GM12873 (cell line): ENCODE data around the gene SLC25A10.

Experiments used
- TF ChIP-seq, protein P1 (sequence below): IDR thresholded peaks from 2 replicates; pipeline ENCODE4 v1.5.1; 2012; ENCODE audit warnings: low read depth, mild to moderate bottlenecking, moderate library complexity, low read length, control low read depth; ENCODE audit not compliant: insufficient read depth; ENCODE audit errors: missing control alignments

Gene SLC25A10

DNA sequence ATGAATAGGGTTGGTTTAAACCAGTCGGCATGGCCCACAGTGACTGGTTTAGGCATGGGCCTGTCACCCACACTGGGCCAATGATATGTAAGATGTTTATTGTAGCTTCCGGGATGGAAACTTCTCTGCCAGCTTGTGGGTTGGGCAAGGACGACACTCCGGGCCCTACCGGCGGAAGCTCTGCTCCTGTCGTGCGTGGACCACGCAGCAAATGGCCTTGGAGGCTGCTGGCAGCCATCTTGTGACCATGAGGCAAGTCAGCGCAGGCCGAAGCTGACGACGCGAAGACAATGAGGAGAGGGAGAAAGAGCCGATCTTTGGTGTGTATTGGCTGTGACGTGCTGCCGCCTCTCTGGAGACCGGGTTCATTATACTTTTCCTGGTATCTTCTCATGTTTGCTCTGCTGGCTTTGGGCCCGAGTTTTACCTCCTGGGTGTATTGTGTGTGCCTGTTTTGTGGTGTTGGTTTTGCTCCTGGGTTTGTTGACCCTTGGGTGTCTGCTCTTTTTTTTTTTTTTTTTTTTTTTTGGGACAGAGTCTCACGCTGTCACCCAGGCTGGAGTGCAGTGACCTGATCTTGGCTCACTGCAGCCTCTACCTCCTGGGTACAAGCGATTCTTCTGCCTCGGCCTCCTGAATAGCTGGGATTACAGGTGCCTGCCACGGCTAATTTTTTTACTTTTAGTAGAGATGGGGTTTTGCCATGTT, 15.4 kb downstream of the SLC25A10 start:
- TF ChIP-seq, protein P1, sequence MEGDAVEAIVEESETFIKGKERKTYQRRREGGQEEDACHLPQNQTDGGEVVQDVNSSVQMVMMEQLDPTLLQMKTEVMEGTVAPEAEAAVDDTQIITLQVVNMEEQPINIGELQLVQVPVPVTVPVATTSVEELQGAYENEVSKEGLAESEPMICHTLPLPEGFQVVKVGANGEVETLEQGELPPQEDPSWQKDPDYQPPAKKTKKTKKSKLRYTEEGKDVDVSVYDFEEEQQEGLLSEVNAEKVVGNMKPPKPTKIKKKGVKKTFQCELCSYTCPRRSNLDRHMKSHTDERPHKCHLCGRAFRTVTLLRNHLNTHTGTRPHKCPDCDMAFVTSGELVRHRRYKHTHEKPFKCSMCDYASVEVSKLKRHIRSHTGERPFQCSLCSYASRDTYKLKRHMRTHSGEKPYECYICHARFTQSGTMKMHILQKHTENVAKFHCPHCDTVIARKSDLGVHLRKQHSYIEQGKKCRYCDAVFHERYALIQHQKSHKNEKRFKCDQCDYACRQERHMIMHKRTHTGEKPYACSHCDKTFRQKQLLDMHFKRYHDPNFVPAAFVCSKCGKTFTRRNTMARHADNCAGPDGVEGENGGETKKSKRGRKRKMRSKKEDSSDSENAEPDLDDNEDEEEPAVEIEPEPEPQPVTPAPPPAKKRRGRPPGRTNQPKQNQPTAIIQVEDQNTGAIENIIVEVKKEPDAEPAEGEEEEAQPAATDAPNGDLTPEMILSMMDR: no peak

DNA sequence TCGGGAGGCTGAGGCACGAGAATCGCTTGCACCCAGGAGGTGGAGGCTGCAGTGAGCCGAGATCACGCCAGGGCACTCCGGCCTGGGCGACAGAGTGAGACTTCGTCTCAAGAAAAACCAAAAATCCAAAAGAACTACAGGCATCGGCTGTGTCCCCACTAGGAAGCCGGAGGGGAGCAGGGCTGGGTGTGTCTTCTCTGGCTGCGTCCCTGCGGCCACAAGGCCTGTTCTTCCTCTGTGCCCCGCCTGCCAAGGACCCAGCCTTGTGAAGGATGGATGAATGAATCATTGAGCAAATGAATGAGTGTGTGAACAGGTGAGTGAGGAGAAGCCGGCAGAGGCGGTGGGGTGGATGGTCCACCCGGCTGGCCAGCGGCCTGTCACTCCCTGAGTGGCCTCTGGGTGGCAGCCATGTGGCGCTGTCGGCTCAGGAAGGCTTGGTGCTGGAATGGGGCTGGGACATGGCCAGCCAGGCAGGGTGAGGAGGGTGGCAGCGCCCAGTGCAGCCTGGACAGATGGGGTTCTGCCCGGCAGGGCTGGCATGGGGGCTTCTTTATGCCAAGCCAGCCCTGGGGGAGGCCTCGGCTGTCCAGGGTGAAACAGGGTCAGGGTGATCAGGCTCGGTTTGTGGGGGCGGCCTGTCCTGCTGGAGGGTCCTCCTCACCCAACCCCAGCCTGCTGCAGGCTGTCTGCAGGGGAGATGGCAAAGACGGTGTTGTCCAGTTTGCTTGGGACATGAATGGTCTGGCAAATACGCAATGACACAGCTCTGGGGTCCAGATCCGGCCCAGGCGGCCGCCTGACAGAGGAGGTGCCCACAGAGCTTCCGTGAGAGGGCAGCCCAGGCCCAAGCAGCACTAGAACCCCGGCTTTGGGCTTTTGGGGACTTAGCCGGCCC, 21.7 kb downstream of the SLC25A10 start:
- TF ChIP-seq, protein P1: peak; percentile 95

DNA sequence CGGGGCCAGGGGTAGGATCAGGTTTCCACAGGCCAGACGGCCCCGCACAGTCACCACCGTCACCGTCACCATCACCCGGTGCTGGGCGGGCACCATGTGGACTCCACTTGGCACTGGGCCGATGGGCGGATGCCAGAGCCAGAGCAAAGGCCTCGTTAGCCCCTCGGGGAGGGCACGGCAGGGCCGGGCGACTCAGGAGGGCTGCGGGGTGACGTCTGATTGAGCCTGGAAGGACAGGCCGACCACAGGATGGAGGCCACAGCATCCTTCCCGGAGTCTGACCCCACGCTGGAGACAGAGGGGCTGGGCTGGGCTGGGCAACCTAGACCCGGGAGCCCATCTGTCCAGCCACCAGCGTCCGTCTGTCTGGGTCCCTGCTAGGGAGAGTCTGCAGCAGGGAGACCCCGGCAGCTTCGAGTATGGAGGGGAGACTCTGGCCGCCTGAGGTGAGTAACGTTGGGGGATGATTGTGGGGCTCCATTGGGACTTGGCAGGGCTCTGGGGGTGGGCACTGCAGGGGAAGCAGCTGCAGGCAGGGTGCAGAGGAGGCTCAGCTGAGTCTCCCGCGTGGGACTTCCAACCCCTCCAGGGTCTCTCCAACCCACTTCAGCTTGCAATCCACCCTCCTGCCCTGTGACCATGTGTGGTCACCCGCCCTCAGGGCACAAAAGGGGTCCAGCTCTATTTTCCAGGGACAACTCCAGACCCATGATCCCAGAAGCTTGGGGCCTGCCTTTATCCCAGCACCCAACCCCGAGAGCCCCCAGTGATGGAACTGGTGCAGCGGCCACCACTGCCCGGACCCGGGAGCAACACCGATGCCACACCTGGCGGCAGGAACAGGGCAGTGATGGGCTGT, 22.6 kb downstream of the SLC25A10 start:
- TF ChIP-seq, protein P1: no peak

DNA sequence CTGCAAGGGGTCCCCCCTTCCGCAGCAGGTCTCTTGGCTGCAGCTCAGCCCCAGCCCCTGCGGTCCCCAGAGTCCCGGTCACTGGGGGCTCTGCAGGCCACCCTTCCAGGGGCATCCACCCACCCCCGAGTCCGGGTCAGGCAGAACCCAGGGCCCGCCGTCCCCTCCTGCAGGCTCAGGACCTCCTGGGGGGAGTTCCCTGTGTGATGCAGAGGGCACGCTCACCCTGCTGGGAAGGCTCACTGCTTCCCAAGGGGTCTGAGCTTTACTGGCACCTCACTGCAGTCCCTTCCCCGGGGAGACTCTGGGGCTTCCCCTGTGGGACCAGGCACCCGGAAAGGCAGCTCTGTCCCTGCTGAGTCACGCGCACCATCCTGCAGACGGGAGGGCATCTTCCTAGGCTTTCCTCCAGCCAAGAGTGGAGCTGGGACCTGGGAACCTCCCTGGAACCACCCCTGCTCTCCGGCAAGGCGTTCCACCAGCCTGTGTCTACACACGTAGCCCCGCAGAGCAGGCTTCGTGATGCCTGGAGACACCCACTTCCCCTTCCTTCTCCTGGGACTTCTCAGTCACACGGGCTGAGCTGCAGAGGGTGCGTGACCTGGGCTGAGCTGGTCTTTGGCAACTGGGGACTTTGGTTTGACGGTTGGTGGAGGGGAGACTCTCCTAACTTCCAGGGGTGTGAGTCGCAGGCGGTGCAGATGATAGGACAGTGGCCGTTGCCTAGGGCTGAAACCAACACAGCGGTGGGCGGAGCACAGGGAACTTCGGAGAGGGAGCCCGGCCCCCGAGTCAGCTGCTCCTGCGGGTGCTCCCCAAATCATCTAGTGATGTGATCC, 23.4 kb downstream of the SLC25A10 start:
- TF ChIP-seq, protein P1: no peak

DNA sequence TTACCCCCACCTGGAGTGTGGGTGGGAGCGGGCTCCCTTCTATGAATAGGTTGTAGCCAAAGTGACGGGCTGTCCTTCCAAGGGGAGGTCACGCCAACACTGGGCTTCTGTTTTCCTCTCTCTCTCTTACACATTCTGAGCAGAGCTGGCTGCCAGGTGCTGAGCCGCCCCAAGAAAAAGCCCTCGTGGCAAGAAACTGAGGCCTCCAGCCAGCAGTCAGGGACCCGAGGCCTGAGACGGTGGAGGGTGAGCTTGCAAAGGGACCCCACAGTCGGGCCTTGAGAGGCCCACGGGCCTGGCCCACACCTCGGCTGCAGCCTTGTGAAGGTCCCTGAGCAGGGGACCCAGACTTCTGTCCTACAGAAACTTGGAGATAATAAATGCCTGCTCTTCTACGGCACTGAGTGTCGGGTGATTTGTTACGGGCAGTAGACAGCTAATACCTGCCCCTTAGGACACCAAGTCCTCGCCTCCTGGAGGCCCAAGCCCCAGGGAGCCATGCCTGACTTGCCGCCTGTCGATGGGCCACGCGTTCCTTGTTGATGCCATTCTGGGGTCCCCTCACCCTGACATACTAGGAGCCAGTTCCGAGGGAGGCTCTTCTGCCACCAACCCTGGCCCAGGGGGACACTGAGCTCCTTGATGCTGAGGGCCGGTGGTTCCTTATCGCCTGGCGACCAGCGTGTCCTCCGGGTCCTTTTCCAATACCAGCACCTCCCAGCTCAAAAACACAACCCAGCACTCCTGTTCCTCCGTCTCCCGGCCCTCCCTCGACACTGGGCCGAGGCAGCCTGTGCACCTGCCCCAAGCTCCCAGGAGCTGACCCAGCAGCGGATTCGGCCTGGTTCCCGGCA, 26.1 kb downstream of the SLC25A10 start:
- TF ChIP-seq, protein P1: no peak

DNA sequence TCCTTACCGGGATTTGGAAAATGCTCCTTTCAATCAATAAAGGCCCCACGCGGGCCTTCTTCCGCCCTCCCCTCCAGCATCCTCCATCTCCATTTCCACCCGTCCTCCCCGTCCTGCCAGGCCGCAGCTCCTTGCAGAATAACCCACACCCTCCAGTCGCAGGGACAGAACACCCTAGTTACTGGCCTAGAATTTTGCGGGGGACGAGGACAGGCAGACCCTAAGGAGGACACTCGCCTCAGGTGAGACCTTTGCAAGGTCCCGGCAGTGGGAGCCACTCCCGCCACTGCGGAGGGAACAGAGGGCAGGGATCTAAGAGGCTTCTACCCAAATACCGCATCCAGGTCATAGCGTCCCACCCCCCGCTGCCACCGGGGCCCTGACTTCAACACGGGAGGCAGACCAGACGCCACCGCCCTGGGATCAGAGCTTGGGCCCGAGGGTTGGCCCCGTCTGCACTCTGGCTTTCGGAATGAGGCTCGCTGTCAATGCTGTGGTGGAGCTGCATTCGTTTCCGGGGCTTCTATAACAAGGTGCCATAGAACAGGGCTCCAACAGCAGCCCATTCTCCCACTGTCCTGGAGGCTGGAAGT, 26.8 kb downstream of the SLC25A10 start:
- TF ChIP-seq, protein P1: no peak
